ENCODE results near the gene CSNK1D.

Gene CSNK1D

GRCh38 chr17:82253179-82253544 lies 20.3 kb downstream of the CSNK1D start:
- DNase-seq (ENCODE audit: extremely low read depth, low read depth), result no peak
- H3K4me3 ChIP-seq (replicated peaks; ENCODE audit: low read depth, low read length), result no peak overlapping the region
- TF ChIP-seq CTCF (IDR thresholded peaks at IDR 0.05; ENCODE audit: low read depth, low read length, missing control alignments), result no peak

- DNase-seq (ENCODE audit: extremely low read depth, low read depth), result no peak
- TF ChIP-seq CTCF (IDR thresholded peaks at IDR 0.05; ENCODE audit: low read depth, low read length, missing control alignments), result no peak
These were observed 20.9 kb downstream of the CSNK1D start for GRCh38 chr17:82252511-82253178.

GRCh38 chr17:82250868-82251500 lies 22.5 kb downstream of the CSNK1D start:
- no peak for TF ChIP-seq CTCF (IDR thresholded peaks at IDR 0.05; ENCODE audit: low read depth, low read length, missing control alignments)
- H3K4me3 ChIP-seq (replicated peaks; ENCODE audit: low read depth, low read length), result no peak overlapping the region
- DNase-seq (ENCODE audit: extremely low read depth, low read depth), result no peak

More at GRCh38 chr17:82252511-82253178, 20.9 kb downstream of the CSNK1D start:
- no peak overlapping the region for H3K4me3 ChIP-seq (replicated peaks; ENCODE audit: low read depth, low read length)

- TF ChIP-seq CTCF (IDR thresholded peaks at IDR 0.05; ENCODE audit: low read depth, low read length, missing control alignments), result no peak
- H3K4me3 ChIP-seq (replicated peaks; ENCODE audit: low read depth, low read length), result no peak overlapping the region
- DNase-seq (ENCODE audit: extremely low read depth, low read depth), result no peak
These were observed 23.5 kb downstream of the CSNK1D start for GRCh38 chr17:82249896-82250581.

- no peak overlapping the region for H3K4me3 ChIP-seq (replicated peaks; ENCODE audit: low read depth, low read length)
- no peak for TF ChIP-seq CTCF (IDR thresholded peaks at IDR 0.05; ENCODE audit: low read depth, low read length, missing control alignments)
- DNase-seq (ENCODE audit: extremely low read depth, low read depth), result no peak
These were observed 24.5 kb downstream of the CSNK1D start for GRCh38 chr17:82248815-82249674.

GRCh38 chr17:82247856-82248671 lies 25.4 kb downstream of the CSNK1D start:
- DNase-seq (ENCODE audit: extremely low read depth, low read depth), result no peak
- no peak for TF ChIP-seq CTCF (IDR thresholded peaks at IDR 0.05; ENCODE audit: low read depth, low read length, missing control alignments)
- no peak overlapping the region for H3K4me3 ChIP-seq (replicated peaks; ENCODE audit: low read depth, low read length)
